ENCODE data around the gene CRHR2.

Gene CRHR2

DNA sequence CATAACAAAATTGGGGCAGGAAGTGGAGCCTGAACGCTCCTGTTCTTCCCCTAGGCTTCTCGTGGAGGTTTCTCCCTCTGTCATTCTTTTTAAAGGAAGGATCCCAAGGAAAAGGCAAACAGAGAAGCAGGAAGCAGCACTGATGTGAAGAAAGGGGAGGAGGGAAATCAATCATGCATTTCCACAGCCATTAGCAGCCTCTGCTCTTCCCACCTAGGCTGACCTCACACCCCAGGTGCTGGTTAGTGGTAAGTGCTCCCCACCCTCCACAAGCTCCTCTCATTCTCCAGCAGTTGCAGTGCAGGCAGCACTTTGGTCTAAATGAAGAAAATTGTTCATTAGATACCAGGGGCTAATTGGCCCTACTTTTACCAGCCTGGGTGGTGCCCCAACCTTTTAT, 2.6 kb downstream of the CRHR2 start:
- DNase-seq (ENCODE audit: low spot score): no peak

DNA sequence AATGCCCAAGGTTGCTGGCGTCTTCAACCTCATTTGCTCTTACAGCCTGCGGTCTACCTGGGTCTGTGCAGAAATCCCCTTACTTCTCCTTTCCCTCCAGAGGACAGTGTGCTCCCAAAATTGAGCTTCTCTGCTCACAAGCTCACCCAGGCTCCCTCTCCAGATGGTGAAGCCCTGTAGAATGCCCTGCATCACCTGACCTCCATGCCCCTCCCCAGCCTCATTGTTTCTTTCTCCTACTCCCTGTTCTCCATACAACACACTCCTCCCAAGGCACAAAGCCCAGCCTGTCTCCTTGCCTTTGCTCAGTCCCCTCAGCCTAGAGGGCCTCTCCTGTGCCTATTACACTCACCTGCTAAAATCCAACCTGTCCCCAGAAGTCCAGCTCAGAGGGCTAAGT, 3.5 kb downstream of the CRHR2 start:
- no peak for DNase-seq (ENCODE audit: low spot score)

DNA sequence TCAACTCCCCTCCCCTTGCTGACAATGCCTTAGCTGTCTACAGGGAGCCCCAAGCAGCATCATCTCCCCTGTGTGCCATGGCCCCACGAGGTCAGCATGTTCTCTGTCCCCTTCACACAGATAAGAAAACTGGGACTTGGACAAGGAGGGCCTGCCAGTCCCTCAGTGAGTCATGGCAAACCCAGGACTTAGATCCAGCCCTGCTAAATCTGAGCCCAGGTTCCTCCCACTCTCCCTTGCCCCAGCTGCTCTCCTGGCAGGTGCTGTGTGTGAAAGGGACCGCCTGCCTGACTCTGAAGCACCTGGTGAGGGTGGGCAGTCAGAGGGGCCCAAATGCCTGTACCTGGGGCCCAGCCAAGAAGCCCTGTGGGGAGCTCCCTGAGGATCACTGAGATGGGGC, 7.4 kb downstream of the CRHR2 start:
- no peak for DNase-seq (ENCODE audit: low spot score)

DNA sequence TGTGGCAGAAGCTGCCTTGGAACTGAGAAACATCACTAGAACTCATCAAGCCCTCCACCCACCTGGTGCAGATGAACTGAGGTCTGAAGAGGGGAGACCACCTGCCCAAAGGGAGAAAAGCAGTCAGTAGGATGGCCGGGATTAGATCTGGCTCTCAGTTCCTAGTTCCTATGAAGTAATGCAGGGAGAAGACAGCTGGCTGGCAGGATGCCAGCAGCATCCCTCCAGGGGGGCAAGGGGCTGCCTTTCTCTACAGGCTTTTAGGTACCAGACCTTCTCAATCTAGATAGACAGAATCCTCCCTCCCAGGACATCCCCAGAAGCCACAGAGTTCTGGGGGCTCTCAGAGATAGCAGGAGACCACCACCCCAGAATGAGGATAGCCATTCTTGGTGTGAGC, 7.8 kb downstream of the CRHR2 start:
- DNase-seq (ENCODE audit: low spot score): no peak

DNA sequence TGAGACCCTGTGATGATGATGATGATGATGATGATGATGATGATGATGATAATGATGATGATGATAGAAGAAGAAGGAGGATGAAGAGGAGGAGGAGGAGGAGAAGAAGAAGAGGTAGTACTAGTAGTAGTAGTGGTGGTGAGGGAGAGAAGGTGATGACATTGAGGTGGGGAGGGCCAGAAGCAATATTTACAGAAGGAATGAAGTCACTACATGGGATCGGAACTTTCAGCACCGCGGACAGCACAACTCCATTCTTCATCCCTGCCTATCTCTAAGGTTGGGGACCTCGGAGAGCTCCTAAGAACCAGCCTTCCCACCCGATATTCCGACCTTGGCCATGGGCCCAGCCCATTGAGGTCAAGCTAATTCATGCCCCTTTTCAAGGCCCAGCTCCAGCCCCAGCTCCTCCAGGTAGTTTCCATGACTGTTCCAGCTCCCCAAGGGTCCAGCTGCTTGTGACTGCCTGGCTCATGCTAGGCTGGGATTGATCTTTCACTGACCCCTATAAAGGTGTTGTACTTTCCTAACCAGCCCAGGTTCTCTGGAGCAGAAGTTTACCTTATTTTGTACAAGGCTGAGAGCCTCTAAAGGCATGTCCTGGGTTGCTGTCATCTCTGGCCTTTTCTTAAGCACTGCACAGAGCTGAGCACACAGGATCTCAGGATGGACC, 10.3 kb downstream of the CRHR2 start:
- DNase-seq (ENCODE audit: low spot score): no peak

DNA sequence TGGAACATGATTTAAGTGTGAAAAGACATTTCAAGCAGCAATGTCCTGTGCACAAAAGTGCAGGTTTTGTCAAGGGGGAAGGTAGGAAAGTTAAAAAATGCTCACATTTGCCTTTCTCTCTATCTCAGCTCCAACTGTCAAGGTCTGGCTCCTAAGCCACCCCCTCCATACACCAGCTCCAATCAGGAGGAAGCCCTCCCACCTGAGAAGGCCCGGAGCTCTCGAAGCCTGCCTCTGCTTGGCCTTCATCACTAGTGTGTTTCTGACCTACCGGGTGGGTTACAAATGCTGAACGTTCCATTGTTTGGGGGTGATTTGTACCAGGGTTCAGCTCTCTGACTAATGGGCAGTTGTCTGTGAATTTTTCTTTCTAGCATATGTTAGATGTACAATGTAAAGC, 14.2 kb downstream of the CRHR2 start:
- DNase-seq (ENCODE audit: low spot score): no peak

DNA sequence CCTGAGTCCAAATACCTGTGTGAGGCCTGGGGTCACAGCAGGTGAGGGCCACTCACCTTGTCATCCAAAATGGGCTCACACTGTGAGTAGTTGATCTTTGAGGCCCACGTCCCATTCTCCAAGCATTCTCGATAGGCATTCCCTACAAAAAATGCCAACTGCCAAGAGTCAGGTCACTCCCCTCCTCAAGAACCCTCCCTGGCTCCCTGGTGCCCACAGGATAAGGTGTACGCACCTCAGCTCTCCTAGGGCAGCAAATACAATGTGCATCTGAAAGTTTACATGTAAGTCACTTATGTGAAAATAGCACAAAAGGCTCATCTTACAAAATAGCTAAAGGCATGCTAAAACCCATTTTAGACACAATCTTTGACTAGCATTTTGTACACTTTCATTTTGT, 15.1 kb downstream of the CRHR2 start:
- no peak for DNase-seq (ENCODE audit: low spot score)

DNA sequence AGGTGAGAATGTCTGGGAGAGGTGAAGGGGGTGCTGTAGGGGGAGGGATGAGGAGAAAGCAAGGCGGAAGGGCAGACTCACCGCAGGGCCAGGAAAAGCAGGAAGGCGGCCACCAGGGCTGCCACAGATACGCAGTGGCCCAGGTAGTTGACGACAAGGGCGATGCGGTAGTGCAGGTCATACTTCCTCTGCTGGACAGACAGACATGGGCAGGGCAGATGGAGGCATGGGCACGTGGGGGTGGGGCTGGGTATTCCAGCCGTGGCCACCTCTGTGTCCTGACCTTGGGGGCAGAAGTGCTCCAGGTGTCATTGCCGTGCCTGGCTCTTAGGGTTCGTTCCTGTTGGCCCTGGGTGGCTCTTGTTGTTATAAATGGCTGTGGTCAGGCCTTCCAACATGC, 16.8 kb downstream of the CRHR2 start:
- DNase-seq (ENCODE audit: low spot score): no peak

DNA sequence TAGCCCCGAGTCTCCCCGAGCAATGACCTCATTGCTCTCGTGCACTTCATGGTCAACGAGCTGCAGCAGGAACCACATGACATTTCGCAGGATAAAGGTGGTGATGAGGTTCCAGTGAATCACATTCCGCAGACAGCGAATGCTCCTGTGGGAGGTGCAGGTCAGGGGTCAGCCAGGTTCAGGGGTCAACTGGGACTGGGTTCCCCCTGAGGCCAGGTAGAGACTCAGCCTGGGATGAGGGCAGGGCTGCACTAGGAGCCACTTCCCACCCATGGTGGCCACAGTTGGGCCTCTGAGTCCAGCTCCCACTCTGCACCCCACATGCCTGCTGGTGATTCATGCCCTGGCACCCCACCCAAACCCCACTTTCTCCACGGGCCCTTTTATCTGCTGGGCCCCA, 17.2 kb downstream of the CRHR2 start:
- DNase-seq (ENCODE audit: low spot score): no peak

DNA sequence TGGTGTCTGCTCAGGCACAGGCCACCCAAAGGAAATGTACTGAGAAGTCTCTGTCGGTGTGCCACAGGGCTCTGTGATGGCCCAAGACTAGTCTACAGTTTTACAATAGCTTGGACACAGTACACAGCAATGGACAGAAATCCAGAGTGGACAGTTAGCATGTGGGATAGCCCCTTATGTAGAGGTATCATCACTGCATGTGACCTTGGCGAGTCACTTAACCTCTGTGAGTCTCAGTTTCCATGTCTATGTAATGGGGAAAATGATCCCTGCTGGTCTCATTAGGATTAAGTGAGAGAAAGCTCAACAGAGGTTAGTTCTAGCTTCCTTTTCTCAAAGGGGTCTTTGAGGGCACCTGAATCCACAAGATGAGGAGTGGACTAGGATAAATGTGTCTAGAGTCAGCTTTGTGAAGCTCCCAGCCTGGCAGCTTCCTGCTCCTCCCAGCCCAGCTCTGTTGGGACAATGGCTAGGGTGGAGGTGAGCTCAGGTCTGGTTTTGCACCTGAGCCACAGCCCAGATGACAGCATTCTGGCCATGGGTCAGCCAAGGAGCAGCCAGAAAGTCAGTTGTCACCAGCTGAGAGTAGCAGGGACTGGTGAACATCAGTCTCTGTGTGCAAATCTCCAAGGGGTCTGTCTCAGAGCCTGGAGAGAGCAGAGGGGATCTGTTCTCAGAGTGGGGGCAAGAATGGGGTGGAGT, 17.9 kb downstream of the CRHR2 start:
- DNase-seq (ENCODE audit: low spot score): no peak

DNA sequence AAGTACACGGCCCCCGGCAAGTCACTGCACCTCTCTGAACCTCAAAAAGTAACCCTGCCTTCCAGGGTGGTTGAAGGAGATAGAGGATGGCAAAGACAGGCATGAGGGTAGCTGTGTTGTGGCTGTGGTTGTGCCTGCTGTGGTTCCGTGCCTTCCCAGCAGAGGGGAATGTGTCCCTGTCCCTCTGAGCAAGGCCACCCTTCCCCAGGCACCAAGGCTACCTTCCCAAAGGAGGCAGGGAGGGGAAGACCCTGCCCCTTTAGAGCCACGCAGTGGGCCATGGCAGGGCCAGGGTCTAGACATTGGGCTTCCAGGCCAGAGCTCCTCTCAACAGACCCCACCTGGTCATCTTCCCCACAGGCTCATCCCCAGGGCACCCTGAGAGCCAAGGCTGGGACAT, 18.8 kb downstream of the CRHR2 start:
- DNase-seq (ENCODE audit: low spot score): no peak

DNA sequence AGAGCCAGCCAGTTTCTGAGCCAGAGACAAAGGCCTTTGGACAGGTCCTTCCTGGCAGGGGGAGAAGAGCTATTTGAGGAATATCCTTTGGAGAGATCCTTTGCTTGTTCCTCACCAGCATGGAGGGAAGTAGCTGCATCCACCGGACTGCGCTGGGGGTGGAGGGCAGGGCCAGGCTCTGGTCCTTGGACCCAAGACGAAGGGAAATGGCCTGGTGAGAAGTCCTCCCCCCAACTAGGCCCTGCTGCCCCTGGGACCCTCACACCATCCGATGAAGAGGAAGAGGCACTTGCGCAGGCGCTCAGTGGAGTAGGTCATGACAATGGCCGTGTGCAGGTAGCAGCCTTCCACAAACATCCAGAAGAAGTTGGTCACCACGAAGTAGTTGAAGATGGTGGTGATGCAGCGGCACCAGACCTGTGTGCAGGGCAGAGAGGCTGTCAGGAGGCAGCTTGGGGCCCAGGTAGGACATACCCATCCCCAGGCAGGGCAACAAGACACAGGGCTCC, 19.8 kb downstream of the CRHR2 start:
- DNase-seq (ENCODE audit: low spot score): no peak

DNA sequence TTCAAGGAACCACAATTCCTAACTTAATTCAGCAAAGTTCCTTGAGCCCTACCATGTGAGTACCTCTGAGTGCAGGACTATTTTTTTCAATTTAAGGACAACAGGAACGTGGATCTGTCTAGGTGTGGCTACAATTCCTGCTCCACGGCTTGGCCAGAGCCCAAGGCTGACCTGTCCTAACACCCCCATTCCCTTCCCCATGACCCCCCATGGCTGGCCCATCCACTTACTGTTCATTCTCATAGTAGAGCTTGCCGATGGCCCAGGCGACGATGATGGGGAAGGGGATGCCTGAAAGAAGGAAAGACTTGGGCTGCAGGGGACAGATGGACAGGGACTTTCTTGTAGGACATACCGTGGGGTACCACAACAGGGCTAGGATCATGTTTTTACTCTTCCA, 20.3 kb downstream of the CRHR2 start:
- DNase-seq (ENCODE audit: low spot score): no peak

DNA sequence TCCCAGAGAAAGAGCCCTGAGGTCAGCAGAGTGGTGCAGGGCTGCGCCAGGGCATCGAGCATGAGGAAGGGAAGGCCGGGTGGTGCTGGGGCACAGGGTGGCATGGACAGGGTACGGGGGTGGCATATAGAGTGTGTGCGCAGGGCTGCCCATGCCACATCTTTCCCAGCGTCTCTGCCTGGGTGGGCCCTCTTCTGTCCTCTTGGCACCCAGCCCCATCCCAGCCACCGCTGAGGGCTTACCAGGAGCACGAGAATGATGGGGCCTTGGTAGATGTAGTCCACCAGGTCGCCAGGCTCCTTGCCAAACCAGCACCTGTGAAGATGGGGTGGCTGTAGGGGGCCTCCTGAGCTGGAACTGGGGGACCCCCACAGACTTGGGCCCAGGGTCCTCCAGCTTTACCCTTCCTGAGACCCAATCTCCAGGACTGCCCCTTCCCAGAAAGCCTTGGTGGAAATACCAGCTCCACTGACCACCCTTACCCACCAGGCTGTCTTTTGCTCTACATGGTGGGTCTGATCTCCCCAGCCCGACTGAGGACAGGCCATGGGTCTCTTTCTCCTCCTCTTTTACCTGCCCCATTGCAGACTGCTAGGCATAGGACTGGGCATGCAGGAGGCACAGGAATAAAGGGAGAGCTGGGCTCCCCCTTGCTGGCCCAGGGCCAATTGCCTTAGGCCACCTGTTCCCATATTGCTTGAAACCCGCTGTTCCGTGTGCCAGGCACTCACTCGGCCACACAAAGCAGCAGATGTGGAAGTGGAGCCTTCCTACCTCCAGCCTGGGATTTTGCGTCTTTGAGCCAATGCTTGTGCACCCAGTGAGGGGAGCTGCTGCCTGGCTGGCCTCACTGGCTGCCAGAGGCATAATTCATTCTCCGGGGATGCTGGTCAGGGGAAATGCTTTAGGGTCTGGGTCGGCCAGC, 21.7 kb downstream of the CRHR2 start:
- DNase-seq (ENCODE audit: low spot score): no peak

DNA sequence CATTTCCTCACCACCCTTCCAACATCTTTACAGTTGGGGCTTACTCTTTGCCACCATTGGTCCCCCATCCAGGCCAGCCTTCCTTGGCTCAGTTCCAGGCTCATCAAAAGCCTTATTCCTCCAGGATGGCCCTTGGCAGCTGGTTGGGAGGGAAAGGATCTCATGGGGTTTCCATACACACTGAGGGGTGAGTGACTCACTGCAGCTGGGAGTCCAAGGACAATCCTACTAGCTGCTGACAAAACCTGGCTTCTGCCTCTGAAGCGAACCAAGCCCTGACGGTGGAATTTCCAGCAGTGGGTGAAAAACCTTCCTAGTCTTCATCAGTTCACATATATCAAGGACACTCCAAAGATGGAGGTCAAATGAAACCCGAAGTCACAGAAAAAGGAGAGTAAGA, 22.9 kb downstream of the CRHR2 start:
- no peak for DNase-seq (ENCODE audit: low spot score)

DNA sequence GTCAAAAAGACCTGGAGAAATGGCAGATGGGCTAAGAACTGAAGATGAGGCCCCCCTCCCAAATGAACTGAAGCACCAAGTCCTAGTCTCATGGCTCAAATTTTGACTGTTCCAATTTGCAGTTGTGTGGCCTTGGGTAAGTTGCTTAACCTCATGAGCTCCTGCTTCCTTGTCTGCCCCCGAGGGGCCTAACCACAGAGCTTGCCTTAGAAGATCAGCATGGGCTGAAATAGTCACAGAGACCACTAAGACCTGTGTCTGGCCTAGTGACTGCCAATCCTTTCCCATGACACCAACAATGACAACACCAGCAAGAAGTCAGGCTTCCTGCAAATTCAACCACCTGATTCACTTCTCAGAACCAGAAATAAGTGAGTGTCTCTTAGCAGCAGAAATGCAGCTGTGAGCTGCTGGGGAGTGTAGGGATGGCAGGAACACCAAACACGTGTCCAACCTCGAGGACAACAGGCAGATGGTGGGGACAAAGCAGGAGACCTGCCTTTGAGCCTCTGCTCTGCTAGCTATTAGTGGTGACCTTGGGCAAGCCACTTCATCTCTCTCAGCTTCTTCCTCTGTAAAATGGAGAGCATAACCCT, 23.7 kb downstream of the CRHR2 start:
- no peak for DNase-seq (ENCODE audit: low spot score)

DNA sequence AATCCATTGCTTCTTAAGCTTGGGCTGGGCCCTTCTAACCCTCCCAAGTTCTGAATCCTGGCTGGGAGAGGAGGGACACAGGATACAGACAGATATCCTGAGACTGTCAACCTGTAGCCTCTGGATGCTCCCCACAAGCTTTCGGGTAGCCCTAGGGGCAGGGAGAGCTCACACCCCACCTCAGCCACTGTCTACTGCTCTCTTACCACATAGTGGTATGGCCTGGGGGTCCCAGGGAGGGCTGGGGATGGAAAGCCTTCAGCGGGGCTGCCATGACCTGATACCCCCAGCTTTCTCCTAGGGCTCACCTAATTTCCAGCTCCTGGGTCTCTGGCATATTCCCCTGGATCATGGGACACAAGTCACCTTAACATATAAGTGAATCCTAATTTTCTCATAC, 25.1 kb downstream of the CRHR2 start:
- no peak for DNase-seq (ENCODE audit: low spot score)

DNA sequence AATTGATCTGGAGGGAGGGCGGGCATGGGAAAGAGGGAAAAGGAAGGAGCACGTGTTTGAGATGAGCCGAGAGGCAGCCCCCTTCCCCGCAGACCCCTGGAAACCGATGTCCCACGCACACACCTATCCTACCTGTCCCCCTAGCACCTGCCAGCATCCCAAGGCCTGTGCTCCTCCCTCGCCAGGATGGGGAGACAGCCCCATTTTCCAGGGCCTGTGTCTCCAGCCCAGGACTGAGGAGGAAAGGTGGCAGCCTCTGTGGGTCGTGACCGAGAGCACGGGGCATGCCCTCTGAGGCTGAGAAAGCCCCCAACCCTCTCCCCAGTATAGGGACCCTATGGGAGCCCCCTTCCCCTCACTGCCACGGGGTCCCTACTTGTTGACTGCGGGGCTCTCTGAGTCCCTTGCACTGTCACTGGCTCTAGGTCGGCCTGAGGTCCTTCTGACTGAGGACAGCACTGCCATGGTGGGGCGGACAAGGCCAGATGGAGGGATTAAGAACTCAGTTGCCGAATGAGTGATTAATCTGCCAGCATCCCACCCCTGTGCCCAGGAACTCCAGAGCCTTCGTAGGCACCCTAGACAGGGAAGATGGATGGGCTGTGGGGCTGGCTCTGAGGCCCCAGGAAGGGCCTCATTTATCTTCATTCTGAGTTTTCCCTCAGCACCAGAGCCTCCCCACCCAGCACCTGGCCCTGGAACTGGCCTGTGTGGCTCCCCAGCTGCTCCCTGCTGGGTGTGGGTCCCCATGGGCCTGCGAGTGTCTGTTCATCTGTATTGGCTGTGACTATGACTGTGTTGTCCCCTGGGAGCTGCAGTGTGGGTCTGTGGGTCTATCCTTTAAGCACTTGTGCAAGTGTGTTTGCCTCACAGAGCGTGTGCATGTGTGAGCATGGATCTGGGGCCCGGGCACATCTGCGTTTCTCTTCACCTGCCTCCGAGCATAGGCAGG, 26.0 kb downstream of the CRHR2 start:
- no peak for DNase-seq (ENCODE audit: low spot score)

DNA sequence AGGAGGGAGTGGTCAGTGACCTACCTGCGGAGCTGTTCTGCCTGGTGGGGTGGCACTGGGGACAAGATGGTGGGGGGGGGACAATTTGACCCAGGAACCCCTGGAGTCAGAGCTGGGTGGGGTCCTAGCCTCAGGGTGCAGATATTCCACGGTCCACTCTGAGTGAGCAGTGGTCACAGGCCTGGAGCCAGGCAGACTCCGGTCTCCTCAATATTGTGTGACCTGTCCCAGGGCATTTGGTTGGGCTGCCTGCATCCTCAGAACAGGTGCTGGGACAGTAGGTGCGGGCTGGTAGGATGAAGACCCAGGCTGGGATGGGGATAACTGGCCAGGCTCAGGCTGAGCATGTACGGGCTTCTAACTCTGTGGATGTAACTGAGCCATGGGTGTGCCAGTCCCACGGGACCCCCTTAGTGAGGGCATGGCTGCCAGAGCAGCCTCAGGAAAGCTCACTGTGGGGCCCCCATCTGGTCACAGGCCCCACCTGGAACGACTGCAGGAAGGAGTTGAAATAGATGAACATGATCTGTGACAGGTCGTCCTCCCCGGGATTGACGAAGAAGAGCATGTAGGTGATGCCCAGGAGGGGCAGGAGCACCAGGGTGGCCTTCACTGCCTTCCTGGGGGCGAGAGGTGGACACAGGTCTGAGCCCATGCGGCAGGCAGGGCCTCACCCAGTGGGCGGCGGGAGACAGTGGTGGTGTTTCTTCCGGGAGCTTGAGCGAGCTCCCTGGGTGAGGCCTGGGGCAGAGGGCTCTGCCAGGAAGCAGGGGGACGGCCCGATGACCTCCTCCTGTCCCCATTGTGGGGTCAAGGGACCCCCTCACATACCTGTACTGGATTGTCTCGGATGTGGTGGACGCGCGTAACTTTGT, 26.9 kb downstream of the CRHR2 start:
- no peak for DNase-seq (ENCODE audit: low spot score)

Data from D341Med (cell line).